OCI-LY1 (cell line): ENCODE measurements around the gene DAAM1.

Source experiments
- CTCF ChIP-seq: fragments of 200-600 bp; sonication (generic), shearing (Covaris generic); IDR thresholded peaks from 2 replicates; pipeline ENCODE4 v1.5.1; 2017; ENCODE audit warnings: mild to moderate bottlenecking, antibody characterized with exemption, low read length, moderate library complexity, mixed read lengths
- EZH2 ChIP-seq: fragments of 200-600 bp; sonication (generic), shearing (Covaris generic); IDR thresholded peaks from 2 replicates; pipeline ENCODE4 v1.8.0; 2017; ENCODE audit warnings: borderline replicate concordance, mixed run types, mild to moderate bottlenecking, antibody characterized with exemption, low read length, moderate library complexity, mixed read lengths

- TF ChIP-seq CTCF, result no peak
- no peak for TF ChIP-seq EZH2
Observed at GRCh38 chr14:59359431-59360124, 171.1 kb downstream of the DAAM1 start.
